ENCODE measurements around the gene ITGBL1.

- TF ChIP-seq CTCF (IDR thresholded peaks at IDR 0.05; ENCODE audit: borderline replicate concordance, extremely low read depth, low read length, poor library complexity, severe bottlenecking) = no peak
- no peak for TF ChIP-seq EZH2 (IDR thresholded peaks at IDR 0.05; ENCODE audit: borderline replicate concordance, low read depth, low read length, severe bottlenecking)
Observed at GRCh38 chr13:101520672-101521071, 68.2 kb downstream of the ITGBL1 start.
